Fibroblast of pulmonary artery (primary cell): ENCODE data around the gene C16orf95.
"Not testable (repeated sequence)": the region's sequence is repeated elsewhere in the genome, so short reads cannot be mapped to it uniquely, and the experiment has no call there.

ENCODE experiments used
- DNase-seq: peaks from one replicate; pipeline ENCODE4 v3.0.0-alpha.2; 2010; ENCODE audit warnings: low read depth
- H3K4me3 ChIP-seq: replicated peaks from 2 replicates; pipeline ENCODE4 v1.5.1; 2011; ENCODE audit warnings: low read depth, mild to moderate bottlenecking, control low read depth, low read length, moderate library complexity
- TF ChIP-seq, protein P1 (sequence below): IDR thresholded peaks from 2 replicates; pipeline ENCODE4 v1.5.1; 2011; ENCODE audit warnings: mild to moderate bottlenecking, control low read depth, low read length, inconsistent platforms; ENCODE audit errors: missing control alignments

The C16orf95 gene, protein sequence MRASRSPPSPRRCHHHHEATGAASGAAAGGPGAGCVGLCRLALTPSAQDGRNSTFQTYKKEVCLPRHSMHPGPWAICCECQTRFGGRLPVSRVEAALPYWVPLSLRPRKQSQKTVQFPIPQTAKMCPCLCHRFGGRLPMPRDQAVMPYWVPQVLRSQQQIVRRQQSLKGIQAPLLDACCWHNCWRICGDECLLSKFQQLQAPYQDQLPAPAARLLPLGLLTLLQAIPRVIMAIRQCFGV

GRCh38 chr16:87316923-87317749 is at the start of gene C16orf95:
Gene C16orf95, minus strand, starts transcription at chr16:87317392. Its CDS starts 150 bp downstream, at chr16:87317242.
- H3K4me3 ChIP-seq: peak within 1 kb of the TSS; percentile 98
- DNase-seq: peak; percentile 95

GRCh38 chr16:87366930-87367329 is 49.7 kb upstream of the C16orf95 start:
- TF ChIP-seq, protein P1, sequence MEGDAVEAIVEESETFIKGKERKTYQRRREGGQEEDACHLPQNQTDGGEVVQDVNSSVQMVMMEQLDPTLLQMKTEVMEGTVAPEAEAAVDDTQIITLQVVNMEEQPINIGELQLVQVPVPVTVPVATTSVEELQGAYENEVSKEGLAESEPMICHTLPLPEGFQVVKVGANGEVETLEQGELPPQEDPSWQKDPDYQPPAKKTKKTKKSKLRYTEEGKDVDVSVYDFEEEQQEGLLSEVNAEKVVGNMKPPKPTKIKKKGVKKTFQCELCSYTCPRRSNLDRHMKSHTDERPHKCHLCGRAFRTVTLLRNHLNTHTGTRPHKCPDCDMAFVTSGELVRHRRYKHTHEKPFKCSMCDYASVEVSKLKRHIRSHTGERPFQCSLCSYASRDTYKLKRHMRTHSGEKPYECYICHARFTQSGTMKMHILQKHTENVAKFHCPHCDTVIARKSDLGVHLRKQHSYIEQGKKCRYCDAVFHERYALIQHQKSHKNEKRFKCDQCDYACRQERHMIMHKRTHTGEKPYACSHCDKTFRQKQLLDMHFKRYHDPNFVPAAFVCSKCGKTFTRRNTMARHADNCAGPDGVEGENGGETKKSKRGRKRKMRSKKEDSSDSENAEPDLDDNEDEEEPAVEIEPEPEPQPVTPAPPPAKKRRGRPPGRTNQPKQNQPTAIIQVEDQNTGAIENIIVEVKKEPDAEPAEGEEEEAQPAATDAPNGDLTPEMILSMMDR: no peak
- H3K4me3 ChIP-seq: no peak overlapping the region
- DNase-seq: no peak

More at GRCh38 chr16:87316923-87317749, at the start of gene C16orf95:
- TF ChIP-seq, protein P1: peak; percentile 62

GRCh38 chr16:87366288-87366687 is 49.1 kb upstream of the C16orf95 start:
- no peak for DNase-seq
- TF ChIP-seq, protein P1: no peak
- H3K4me3 ChIP-seq: no peak overlapping the region

GRCh38 chr16:87365021-87365713 is 48.0 kb upstream of the C16orf95 start:
- TF ChIP-seq, protein P1: no peak
- no peak for DNase-seq
- no peak overlapping the region for H3K4me3 ChIP-seq

GRCh38 chr16:87363771-87364455 is 46.7 kb upstream of the C16orf95 start:
- no peak overlapping the region for H3K4me3 ChIP-seq
- TF ChIP-seq, protein P1: no peak
- DNase-seq: no peak

- not testable (repeated sequence) for DNase-seq
These were observed 45.8 kb upstream of the C16orf95 start for GRCh38 chr16:87362828-87363559.

More at GRCh38 chr16:87362828-87363559, 45.8 kb upstream of the C16orf95 start:
- not testable (repeated sequence) for H3K4me3 ChIP-seq
